ENCODE data around the gene CFAP300.

CFAP300 gene

GRCh38 chr11:102119997-102120396 is 72.8 kb downstream of the CFAP300 start:
- in situ Hi-C loops (cut with HindIII; ENCODE audit: low sequenced_read_pairs), result no loop called here

GRCh38 chr11:102120437-102120973 is 73.3 kb downstream of the CFAP300 start:
- in situ Hi-C loops (cut with HindIII; ENCODE audit: low sequenced_read_pairs), result no loop called here

- in situ Hi-C loops (cut with HindIII; ENCODE audit: low sequenced_read_pairs), result no loop called here
Measured at GRCh38 chr11:102121329-102121728, 74.1 kb downstream of the CFAP300 start.

Data from endothelial cell of hepatic sinusoid (primary cell).